GM23338 (cell line): ENCODE measurements around the gene LTBR.

Experiments
- EZH2 ChIP-seq: fragments of 200-600 bp; sonication (generic); IDR thresholded peaks from one replicate; pipeline ENCODE4 v1.8.0; 2017; ENCODE audit warnings: antibody characterized with exemption, mild to moderate bottlenecking, low read depth; ENCODE audit not compliant: unreplicated experiment
- STAT1 ChIP-seq: IDR thresholded peaks from one replicate; pipeline ENCODE4 v1.6.1; 2016; ENCODE audit warnings: antibody characterized with exemption; ENCODE audit not compliant: unreplicated experiment
- TF ChIP-seq, protein P1 (sequence below), 2 experiments: fragments of 200-600 bp in 1 of 2; sonication (generic) in 1 of 2; conservative IDR thresholded peaks; 2 replicates each; pipeline versions ENCODE4 v1.5.1 to v1.6.1; 2016 to 2017; ENCODE audit warnings: antibody characterized with exemption in 2 of 2, low read depth in 2 of 2, mild to moderate bottlenecking in 2 of 2, moderate library complexity in 1 of 2

DNA sequence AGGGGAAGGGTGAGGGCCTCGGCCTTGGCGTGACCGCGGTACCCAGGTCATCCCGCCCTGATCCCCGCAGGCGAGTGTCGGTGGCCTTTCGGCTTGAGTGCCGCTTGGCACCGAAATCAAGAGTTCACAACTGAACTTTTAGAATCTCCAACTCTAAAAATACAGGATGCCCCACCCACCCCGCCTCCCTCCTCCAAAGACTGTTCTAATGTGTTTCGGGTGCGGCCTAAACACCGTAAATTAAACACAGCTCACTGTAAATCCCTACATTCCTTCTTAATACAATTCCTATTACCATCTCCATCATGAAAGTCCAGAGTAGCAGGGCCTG is 20.0 kb upstream of the LTBR start:
- no peak for TF ChIP-seq STAT1
- TF ChIP-seq, protein P1, sequence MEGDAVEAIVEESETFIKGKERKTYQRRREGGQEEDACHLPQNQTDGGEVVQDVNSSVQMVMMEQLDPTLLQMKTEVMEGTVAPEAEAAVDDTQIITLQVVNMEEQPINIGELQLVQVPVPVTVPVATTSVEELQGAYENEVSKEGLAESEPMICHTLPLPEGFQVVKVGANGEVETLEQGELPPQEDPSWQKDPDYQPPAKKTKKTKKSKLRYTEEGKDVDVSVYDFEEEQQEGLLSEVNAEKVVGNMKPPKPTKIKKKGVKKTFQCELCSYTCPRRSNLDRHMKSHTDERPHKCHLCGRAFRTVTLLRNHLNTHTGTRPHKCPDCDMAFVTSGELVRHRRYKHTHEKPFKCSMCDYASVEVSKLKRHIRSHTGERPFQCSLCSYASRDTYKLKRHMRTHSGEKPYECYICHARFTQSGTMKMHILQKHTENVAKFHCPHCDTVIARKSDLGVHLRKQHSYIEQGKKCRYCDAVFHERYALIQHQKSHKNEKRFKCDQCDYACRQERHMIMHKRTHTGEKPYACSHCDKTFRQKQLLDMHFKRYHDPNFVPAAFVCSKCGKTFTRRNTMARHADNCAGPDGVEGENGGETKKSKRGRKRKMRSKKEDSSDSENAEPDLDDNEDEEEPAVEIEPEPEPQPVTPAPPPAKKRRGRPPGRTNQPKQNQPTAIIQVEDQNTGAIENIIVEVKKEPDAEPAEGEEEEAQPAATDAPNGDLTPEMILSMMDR (conservative IDR thresholded peaks at IDR 0.05; ENCODE audit: low read depth in 2 of 2) = no peak
- no peak for TF ChIP-seq EZH2
